ENCODE data around the gene PARVB.

DNA sequence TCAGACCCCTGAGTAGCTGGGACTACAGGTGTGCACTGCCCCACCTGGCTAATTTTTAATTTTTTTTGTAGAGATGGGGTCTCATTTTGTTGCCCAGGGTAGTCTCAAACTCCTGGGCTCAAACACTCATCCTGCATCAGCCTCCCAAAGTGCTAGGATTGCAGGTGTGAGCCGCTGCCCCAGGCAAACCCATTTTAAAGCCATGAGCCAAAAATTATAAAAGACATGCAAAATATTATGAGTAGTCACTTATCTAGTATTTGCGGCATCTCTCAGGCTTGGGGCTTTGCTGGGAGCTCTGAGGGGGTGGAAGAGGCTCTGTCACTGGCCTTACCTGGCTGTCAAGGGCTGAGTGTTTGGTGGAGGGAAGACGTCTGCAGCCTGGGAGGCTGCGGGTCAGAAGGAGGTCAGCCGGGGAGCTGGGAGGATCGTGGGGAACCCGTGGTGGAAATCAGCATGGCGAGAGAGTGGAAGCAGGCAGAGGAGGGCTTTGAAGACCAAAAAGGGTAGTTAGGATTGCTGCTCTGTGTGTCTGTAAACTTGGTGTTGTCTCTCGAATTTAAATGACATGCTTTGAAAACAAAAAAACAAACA lies 87.6 kb downstream of the PARVB start:
- TF ChIP-seq SUZ12 (IDR thresholded peaks at IDR 0.05; ENCODE audit: extremely low read depth, insufficient read depth, insufficient read length) = no peak
- TF ChIP-seq YY1 (IDR thresholded peaks at IDR 0.05; ENCODE audit: insufficient read depth, insufficient read length) = no peak

Data from NT2/D1 (cell line).